NCI-H774 (cell line): ENCODE data around the gene SYNRG.

ENCODE experiments used
- DNase-seq: peaks from one replicate; lab custom pipeline; 2025; lab: John Stamatoyannopoulos, UW

Gene SYNRG

DNA sequence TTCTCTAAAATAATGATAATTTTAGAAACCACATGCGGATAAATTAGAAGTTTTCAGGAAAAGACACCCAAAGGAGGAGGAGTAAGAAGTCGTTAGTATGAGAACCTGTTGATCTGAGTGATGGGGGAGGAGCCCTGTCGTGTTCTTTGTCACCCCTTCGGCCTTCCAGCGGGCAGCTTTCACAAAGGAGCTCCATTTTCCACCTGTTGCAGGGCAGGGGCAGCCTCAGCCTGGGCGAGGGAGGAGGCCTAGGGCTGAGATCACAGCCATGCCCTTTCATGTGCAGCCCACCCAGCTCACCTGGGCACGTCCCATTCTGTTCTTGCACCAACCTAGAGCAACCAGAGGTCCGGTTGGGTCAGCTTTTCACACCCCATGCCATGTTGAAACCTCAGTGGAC, 114.2 kb downstream of the SYNRG start:
- peak; percentile 22 for DNase-seq

DNA sequence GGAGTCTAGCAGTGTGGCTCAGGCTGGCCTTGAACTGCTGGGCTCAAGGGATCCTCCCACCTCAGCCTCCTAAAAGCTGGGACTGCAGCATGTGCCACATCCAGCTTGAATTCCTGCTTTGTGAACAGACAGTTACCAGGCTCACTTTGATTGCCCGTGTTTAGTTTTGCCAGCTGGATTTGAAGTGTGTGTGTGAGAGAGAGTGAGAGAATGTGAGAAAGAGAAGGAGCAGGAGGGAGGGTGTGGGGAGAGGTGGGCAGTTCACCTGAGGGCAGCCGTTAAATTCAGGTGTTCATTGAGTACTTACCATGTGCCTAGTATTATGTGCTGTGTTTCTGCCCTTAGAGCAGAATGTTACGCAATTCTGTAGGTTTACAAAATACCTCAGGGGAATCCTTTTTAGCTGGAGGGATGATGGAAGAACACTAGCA, 114.8 kb downstream of the SYNRG start:
- no peak for DNase-seq

DNA sequence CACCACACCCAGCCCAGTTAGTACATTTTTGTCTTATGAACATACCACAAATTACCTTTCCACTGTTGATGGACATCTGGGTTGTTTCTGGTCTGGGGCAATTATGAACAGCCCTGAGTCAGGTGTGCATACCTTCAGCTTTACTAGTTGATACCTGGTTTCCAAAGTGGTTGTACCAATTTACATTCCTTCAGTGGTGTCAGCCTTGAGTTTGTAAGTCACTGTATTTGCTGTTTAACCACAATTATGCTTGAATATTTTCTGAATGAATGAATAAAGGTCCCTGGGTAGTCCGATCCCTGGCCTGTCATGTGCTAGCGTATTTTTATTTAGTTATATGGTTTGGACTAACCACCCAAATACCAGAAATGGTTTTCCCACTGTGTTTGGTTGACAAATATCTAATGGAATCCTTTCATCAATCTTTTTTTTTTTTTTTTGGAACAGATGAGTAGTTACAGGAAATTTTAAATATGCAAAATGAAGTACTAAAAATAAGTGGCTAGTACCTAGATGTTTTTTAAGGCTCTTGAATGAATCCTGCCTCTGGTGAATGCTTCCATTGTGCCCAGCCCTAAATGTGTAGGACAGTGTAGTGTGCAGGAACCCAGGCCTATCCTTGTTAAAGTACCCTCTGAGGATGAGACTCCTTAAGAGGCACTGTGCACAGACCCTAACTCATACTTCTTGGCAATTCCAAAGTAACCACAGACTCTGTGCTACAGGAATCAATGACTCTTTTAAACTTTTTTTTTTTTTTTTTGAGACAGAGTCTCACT, 115.8 kb downstream of the SYNRG start:
- DNase-seq = no peak

DNA sequence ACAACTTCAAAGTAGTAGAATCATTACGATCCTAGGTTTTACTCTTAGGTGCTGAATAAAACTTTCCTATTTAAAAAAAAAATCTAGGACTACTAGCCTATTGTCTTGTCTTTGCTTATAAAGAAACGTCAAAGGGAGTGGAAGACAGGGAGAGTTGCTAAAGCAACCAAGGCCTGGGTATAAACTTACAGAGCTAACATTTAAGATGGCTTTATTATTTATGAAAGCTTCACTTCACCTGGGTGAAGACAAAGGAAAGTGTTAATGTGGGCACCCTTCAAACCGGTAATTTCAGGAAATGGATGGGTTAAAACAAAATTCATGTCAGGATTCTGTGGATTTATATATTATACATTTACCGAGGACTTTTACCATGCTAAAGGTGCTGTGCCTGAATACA, 117.1 kb downstream of the SYNRG start:
- DNase-seq = no peak

DNA sequence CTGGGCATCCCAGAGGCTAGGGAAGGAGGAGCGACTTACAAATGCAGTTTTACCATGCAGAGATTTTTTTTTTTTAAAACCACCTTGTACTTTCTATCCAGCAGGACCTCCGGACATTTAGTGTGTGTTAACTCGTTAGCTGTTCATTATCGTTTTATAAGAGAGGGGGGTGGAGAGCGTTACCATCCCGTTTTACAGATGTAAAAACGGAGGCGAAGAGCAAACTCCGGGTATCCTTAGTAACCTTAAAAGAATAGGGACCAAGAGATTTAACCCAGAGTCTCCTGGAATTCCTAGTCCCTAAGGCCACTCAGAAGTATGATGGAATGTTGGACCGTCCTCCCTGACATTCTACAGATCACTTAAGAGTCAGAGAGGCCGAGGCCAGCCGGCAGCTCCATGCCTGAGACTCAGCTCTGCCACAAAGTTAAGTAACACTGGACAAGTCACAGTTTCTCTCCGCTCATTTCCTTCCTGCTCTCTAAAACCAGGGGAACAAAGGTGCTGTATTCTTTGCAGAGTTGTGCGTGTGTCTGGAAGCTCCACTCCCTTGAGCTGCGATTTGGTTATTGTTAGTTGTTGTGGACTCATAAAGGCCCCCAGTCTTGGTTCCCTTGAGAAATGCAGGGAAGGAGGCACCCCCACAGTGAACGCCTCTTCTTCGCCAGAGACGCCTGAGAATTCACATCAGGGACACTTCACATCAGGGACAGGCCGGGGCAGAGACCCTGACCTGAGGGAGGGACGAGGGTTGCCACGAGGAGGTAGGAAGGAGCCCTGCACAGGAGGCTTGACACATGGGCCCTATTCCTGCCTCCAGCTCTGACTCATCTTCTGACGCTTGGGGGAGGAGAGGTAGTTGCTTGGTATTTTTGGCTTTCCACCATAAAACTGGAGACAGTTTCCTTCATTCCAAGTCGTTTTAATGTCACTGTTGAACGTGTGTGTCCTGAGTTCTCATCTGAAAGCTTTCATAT, 118.3 kb downstream of the SYNRG start:
- no peak for DNase-seq

DNA sequence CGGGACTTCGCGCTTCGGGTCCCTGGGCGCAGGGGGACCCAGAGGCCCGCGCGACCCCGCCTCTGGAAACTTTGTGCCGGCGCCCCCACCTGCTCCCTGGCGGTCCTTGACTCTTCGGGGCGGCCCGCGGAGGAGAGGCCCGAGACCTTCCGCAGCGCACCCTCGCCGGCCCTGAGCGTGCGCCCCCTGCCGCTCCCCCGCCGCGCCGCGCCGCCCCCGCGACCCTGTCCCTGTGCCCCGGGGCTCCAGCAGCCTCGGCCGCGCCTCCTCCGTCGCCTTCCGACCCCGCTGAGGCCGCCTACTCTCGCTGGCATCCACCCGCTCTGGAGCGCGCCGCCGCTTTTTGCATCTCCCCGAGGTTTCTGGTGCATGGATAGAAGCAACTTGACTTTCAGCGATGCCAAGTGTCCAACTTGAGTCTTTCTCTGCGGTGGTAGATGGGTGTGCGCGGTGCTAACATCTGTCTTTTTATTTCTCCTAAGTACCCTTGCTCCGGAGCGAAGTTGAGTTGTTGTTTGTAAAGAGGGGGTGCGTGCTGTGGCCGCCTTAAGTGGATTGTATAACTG, 119.1 kb downstream of the SYNRG start:
- peak; percentile 41 for DNase-seq

DNA sequence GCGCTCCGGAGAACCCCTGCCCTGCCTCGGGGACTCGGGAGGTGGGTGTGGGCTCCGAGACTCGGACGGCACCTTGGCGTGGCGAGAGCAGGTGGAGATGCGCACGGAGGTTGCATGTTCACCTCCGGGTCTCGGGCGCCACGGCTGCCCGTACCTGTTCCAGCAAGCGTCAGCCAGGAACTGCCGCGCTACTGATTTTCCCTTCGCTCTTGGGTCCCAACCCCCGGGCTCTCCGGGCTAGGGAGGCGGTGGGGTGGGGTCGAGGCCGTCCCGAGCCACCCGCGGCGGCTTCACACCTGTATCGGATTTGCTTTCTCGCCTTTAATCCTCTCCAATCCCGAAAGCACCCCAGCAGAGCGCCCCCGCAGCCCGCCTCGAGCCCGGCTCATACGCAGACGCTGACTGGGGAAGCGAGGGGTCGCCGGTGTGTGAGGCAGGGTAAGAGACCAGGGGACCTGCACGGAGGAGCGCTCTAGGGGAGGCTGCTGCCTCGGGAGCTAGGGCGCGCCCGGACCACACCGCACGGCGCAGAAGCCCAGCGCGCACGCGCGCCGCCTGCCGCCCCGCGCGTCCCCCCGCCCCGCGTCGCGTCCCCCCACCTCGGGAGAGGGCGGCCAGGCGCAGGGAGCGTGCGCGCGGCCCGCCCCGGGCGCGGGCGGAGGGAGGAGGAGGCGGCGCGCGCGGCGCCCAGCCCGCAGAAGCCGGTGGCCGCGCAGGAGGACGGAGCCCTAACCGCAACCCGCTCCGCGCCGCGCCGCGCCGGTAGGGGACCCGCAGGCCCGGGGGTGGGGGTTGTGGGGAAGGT, 119.8 kb downstream of the SYNRG start, which contains the start of gene DUSP14:
TSS of gene DUSP14 (plus strand) at position 695 of the 805 bp plus-strand sequence. CDS start 22,382 bp downstream, outside the sequence.
- peak; percentile 97 for DNase-seq

DNA sequence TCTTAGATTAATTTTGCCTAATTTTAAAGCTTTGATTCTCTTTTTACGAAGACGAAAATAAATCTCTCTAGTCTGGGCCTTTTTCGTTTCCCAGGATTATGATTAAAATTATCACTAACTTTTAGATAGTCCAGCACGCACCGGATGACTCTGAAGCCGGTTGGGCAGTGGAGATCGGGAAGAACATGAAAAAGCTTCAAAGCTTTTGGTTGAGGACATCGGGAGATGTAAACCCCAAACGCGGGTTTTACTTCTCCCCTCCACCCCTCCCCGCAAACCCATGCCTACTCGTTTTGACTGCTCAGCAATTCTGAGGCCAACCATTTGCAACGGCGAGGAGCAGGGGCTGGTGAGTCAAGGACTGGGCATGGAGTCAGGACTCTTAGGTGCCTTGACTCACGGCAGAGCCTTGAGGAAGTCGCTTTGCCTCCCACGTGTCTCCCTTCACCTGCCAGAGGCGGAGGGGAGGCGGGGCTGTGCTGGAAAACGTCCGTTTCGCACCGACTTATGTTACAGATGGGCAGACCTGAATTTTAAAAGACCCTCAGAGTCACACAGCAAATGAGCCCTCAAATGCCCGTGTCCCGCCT, 120.5 kb downstream of the SYNRG start:
- DNase-seq = peak; percentile 56

DNA sequence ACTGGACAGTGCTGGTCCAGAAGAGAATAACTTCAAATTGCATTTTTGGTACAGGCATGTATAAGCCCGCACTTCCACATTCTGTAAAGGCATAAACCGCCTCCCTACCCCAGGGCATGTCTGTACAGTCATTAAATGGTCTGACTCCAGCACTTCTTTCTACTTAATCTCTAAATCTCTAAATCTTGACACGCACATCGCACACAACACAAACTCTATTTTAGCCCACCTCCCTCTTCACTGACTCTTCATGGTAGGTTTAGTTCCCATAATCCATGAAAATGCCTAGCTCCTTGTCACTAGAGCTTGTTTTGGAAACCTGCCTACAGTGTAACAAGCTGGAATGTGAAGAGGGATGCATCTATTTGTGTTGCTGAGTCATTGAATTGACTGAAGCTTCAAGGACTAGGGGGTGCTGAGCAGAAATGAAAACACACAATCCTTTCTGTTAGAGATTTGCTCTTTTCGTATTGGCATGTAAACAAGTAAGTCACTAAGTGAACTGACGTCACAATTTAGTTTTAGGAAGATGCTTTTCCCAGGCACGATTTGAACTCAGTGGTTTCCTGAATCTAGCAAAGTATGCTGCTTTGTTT, 121.1 kb downstream of the SYNRG start:
- peak; percentile 76 for DNase-seq

DNA sequence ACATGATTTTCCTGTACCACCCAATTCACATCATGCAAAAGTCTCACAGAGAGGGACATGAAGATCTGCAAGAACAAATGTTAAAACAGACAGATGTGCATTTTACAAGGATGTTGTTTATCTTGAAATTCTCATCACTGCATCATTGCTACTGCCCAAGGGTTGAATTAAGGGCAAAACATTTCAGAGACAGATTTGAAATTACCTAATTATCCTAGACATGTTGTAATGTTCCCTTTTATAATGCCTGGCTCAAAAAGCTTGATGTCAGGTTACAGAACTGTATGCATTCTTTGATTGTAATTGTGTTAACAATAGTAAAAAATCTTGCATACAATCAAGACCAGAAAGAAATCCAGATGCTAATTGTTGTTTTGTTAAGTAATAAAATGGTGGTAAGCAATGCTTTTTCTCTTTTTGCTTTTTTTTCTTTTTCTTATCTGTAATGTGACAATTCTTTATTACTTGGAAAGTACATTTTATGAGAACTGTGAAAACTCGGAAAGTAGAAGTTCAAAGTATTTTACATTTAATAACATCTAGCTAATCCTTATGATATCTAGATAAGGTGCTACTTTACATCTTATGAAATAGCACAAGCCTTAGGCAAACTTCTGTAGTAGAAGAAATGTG, 123.2 kb downstream of the SYNRG start:
- no peak for DNase-seq

DNA sequence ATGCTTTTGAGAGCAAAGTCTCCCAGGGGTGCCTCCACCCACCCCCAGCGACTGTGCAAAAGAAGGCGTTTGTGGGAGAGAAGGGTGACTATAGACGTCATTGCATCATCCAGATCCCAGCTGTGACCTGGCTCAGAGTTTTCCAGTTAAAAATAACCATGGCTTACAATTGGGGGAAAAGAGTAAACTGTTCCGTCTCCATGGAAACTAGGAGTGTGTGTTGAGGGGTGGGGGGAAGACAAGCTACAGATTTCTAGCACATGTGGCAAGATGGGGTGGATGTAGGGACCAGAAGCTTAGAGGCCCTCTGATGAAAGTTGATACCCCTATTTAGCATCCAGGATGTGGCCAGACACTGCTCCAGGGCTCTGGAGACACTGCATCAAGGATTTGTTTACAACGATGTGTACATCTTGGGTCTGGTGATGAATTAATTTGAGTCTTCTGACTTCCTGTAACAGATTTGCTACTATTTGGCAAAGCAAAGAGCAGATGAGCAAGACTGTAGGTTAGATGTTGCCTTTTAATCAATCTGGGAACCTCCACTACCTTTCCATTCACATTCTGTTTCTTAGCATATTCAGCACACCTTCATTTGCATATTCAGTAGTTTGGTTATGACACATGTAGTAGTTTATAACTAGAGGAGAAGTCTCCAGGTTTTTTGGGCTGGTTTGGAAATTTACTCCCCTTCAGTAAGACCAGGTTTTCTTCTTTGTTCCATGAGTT, 125.7 kb downstream of the SYNRG start:
- no peak for DNase-seq

DNA sequence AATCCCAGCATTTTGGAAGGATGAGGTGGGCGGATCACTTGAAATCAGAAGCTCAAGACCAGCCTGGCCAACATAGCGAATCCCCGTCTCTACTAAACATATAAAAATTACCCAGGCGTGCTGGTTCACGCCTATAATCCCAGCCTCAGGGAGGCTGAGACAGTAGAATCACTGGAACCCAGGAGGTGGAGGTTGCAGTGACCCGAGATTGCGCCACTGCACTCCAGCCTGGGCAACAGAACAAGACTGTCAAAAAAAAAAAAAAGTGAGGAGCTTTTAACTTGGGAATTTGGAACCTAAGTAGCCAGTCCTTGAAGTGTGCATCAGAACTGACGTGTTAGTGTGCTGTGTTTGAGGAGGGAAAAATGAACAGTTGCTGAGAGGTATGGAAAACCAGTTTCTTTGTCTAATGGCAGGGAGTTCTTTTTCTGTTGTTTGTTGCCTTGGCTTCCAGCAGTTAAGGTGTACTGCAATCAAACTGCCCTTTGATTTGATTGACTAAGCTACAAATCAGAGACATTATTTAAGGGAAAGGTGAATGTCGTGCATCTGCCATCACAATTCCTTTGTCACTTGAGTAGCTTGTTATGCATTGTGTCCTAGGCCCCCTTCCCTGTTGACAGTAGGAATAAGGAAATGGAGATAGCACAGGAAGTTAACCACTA, 128.1 kb downstream of the SYNRG start:
- no peak for DNase-seq

DNA sequence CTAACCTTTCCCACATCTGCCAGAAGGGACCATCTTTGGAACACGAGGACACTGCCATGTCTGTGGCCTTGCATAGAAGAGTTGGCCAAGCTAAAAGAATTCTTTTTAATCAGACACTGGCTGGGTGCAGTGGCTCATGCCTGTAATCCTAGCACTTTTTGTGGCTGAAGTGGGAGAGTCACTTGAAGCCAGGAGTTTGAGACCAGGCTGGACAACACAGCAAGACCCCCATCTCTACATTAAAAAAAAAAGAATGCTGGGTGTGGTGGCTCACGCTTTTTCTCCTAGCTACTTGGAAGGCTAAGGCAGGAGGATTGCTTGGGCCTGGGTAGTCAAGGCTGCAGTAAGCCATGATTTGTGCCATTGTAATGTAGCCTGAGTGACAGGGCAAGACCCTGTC, 128.8 kb downstream of the SYNRG start:
- no peak for DNase-seq

DNA sequence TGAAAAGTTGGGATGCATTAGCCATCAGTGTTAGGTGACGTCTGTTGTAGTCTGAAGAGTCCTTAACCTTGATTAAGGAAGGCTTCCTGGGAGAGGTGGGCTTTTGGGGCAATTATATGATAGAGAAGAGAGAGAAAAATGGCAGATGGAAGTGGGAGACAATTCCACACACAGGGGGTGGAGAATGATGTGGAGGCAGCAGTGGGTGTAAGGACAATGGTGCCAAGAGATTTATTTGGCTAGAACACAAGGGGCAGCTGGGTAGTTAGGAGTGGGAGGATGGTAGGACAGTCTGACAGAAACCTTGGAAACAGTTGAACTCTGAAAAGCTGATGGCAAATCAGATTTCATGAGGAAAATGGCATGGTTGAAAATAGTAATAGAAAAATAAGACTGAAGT, 130.2 kb downstream of the SYNRG start:
- no peak for DNase-seq

DNA sequence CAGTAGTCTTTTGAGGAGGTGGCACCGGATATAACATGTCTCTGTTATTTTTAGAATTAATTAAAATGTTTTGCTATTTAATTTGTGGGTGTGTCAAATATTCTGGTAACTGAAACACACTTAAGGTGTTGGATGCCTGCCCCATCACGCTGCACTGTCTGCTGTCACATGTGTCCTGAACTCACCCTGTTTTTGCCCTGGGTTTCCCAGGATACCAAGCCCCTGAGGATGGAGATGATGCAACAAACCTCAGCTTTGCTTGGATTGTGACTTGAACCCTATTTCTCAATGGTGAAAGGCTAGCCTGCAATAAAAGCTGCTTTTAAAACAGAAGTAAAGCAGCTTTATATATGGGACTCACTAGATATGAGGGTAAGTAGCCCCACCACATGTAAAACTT, 131.0 kb downstream of the SYNRG start:
- no peak for DNase-seq

DNA sequence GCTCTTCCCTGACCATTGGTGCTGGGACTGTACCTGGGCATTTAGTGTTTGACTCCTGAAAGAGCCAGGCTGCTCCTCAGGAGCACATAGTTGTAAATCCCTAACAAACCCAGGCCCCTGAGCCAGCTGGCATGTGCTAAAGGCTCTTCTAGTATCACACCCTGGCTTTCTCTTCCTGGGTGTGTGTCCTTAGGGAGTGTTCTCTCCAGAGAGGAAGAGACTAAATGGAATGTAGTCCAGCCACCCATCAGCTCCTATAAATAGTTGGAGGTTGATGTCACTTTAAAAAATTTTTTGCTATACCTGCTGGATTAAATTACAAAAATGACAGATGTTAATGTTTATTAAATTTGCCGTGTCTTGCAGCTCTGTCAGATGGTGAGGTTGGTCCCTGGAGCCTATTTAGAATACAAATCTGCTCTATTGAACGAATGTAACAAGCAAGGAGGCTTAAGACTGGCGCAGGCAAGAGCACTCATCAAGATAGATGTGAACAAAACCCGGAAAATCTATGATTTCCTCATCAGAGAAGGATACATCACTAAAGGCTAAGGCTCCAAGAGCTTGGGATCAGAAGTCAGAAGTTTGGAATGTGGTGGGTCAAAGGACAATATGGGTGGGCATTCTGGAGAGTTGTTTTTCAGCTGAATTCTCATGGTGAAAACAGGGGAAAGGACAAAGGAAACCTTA, 132.6 kb downstream of the SYNRG start:
- no peak for DNase-seq

DNA sequence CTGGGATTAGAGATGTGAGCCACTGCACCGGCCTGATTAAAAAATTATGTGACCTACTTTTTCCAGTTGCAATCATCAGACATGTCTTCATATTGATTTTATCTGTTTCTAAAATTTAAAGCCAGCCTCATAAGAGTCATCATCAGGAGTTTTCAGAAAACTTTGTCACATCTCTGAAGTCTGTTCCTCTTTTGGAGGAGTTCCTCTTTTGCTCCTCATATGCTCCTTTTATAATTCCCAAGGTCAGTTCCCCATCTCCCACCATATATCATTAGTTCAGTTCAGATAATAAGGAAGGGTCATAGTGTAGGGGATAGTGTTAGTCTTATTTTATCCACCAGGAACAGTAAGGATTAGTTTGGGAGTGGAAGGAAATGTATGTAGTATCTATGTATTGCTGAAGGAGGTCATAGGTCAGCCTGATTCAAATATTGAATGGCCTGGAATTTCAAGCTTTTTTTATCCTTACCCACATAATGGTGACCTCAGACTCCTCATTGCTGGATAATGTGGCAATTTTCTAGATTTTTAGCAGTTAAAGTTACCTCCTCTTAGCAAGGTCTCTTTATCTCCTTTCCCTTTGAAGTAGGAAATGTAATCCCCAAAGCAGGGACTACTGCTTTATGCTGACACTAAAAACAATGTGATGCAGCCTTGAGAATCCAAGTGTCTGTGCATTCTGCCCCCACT, 133.3 kb downstream of the SYNRG start:
- no peak for DNase-seq

DNA sequence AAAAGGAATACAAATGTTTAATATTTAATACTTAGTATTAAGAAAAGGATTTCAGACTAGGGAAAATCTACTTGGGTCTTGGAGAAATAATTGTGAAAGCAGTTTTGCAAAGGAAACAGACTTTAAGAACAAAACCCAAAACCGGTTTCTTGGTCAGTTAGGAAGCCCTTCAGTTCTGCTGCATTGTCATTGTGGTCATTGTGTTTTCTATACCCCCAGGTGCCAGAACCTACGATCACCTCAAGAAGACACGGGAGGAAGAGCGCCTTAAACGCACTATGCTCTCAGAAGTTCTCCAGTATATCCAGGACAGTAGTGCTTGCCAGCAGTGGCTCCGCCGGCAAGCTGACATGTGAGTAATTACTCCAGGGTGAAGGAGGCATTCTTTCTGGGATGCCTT, 139.0 kb downstream of the SYNRG start:
- no peak for DNase-seq
